NB4 (cell line): ENCODE results near the gene HMG20A.

ENCODE experiments used
- DNase-seq: peaks from one replicate; pipeline ENCODE4 v3.0.0; 2010; ENCODE audit warnings: low read depth
- H3K4me3 ChIP-seq: one replicate; pipeline ENCODE4 v1.5.1; 2011; ENCODE audit warnings: mild to moderate bottlenecking, low read depth, low read length, moderate library complexity
- CTCF ChIP-seq: IDR thresholded peaks from one replicate; pipeline ENCODE4 v1.5.1; 2012; ENCODE audit warnings: low read depth, low read length
- MYC ChIP-seq: IDR thresholded peaks from 2 replicates; pipeline ENCODE4 v1.6.1; 2011; ENCODE audit warnings: low read depth, low read length
- POLR2A ChIP-seq: IDR thresholded peaks from 2 replicates; pipeline ENCODE4 v1.6.1; 2011; ENCODE audit warnings: mild to moderate bottlenecking; ENCODE audit not compliant: insufficient read length; ENCODE audit errors: extremely low read depth
- TF ChIP-seq, protein P1 (sequence below): IDR thresholded peaks from 2 replicates; pipeline ENCODE4 v1.6.1; 2011; ENCODE audit warnings: low read depth, low read length

Gene HMG20A

DNA sequence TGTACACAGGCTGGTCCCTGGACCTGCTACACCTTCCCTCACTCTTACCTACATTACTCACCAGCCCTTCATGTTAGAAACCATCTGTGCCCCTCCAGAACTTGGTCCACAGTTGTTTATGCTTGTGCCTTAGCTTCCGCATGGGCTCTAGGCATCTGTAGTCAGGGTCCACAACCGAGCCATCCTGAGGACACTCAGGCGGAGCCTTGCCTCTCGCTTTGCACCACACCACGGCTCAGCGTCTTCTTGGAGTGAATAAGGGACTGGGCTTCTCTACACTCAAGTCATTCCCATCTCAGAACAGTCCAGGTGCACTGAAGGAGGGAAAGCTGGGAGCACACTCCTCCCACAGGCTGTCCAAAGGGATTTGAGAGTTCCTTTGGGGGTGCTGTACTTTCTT is 97.8 kb downstream of the HMG20A start:
- DNase-seq: no peak
- H3K4me3 ChIP-seq: no peak overlapping the region
- no peak for TF ChIP-seq POLR2A
- TF ChIP-seq MYC: no peak
- TF ChIP-seq, protein P1, sequence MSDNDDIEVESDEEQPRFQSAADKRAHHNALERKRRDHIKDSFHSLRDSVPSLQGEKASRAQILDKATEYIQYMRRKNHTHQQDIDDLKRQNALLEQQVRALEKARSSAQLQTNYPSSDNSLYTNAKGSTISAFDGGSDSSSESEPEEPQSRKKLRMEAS: no peak
- TF ChIP-seq CTCF: no peak

GRCh38 chr15:77519540-77519939 is 98.9 kb downstream of the HMG20A start:
- H3K4me3 ChIP-seq: no peak overlapping the region
- no peak for DNase-seq
- TF ChIP-seq CTCF (no peak), POLR2A (no peak), MYC (no peak)
- TF ChIP-seq, protein P1: no peak

- no peak for DNase-seq
- TF ChIP-seq MYC: no peak
- TF ChIP-seq CTCF: no peak
- TF ChIP-seq POLR2A: no peak
- TF ChIP-seq, protein P1: no peak
- H3K4me3 ChIP-seq: no peak overlapping the region
Observed at GRCh38 chr15:77521206-77521605, 100.5 kb downstream of the HMG20A start.

DNA sequence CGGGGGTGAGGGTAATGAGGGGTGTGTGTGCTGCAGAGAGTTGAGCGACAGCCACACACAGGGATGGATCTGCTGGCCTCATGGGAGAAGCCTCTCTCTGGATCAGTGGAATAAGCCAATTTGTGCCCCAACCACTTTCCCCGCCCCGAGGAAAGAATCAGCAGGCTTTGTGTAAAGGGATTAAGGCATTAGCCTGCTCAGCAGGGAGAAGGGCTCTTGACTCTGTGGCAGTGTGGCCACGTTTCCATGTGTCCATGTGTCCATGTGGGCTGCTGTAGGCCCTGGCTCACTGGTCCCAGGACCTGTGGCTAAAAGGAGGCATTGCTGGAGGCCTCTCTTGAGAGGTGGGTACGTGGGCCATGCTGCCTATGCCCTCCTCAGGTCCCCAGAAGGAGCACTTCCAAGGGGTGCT is 104.7 kb downstream of the HMG20A start:
- H3K4me3 ChIP-seq: no peak overlapping the region
- no peak for DNase-seq
- no peak for TF ChIP-seq CTCF
- TF ChIP-seq POLR2A: no peak
- no peak for TF ChIP-seq MYC
- TF ChIP-seq, protein P1: no peak

GRCh38 chr15:77525907-77526594 is 105.4 kb downstream of the HMG20A start:
- H3K4me3 ChIP-seq: no peak overlapping the region
- DNase-seq: no peak
- TF ChIP-seq CTCF: no peak
- TF ChIP-seq, protein P1: no peak
- TF ChIP-seq POLR2A: no peak
- no peak for TF ChIP-seq MYC
